GM12878 (cell line): Measurements from ENCODE around the gene P2RX7.

ENCODE experiments used
- CHD2 ChIP-seq: IDR thresholded peaks from 2 replicates; pipeline ENCODE4 v1.6.1; 2011; ENCODE audit warnings: low read depth, low read length, improper control_type of control experiment, borderline replicate concordance
- TF ChIP-seq, protein P1 (sequence below): IDR thresholded peaks from 2 replicates; pipeline ENCODE4 v1.6.1; 2011; ENCODE audit warnings: low read depth, mild to moderate bottlenecking, low read length, moderate library complexity, borderline replicate concordance; ENCODE audit errors: extremely low read depth

DNA sequence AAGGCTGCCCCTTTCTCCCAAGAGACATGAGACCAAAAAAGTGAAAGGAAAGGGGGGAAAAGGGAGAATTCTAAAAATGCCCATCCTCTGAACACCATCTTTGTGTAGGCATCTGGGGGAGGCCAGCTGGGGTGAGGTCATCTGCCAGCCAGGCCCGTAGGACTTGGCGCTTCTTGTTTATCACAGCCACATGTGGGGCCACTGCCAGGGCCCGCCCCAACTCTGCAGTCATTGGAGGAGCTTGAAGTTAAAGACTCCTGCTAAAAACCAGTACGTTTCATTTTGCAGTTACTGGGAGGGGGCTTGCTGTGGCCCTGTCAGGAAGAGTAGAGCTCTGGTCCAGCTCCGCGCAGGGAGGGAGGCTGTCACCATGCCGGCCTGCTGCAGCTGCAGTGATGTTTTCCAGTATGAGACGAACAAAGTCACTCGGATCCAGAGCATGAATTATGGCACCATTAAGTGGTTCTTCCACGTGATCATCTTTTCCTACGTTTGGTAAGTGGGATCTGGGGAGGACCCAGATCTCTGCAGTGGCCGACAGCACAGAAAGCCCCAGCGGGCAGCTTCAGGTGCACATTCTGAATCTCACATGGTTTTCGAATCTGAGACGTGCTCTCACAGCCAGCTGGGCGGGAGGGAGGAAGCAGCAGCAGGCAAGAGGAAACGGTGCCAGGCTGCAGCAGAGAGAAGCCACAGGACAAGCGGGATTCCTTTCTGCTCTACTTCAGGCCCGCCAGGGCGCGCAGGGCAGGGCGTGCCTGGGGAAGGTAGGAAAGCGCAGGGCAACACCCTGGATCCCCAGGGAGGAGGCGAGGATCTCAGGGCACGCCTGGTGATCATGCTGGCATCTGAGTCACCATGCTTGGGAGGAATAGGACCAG is at the start of gene P2RX7:
- TF ChIP-seq, protein P1, sequence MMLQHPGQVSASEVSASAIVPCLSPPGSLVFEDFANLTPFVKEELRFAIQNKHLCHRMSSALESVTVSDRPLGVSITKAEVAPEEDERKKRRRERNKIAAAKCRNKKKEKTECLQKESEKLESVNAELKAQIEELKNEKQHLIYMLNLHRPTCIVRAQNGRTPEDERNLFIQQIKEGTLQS, result no peak
- no peak for TF ChIP-seq CHD2
